H9 (cell line): ENCODE data around the gene PHF11. TPM values are rescaled to one million over a fixed set of nuclear protein-coding genes. Genes with fewer than 3 reads are reported as not detected.

Source experiments
- DNase-seq: peaks from one replicate; pipeline ENCODE4 v3.0.0-alpha.2; 2017
- H2AFZ ChIP-seq: one replicate; pipeline ENCODE4 v1.6.1; 2013; ENCODE audit warnings: mild to moderate bottlenecking, low read length, control low read depth, moderate library complexity
- H2AK5ac ChIP-seq: 2 replicates; pipeline ENCODE4 v1.6.1; 2013; ENCODE audit warnings: low read length, control low read depth, mixed read lengths; ENCODE audit not compliant: insufficient read length
- H2BK120ac ChIP-seq: one replicate; pipeline ENCODE4 v1.6.1; 2013; ENCODE audit warnings: low read depth, mild to moderate bottlenecking, low read length, control low read depth, inconsistent platforms; ENCODE audit not compliant: poor library complexity, severe bottlenecking
- H2BK12ac ChIP-seq: 2 replicates; pipeline ENCODE4 v1.6.1; 2013; ENCODE audit warnings: low read length, control low read depth, mixed read lengths, low read depth; ENCODE audit not compliant: insufficient read length
- H2BK15ac ChIP-seq: 2 replicates; pipeline ENCODE4 v1.6.1; 2013; ENCODE audit warnings: low read depth, low read length, control low read depth
- H2BK20ac ChIP-seq: one replicate; pipeline ENCODE4 v1.6.1; 2013; ENCODE audit warnings: low read depth, mild to moderate bottlenecking, low read length, control low read depth, inconsistent platforms; ENCODE audit not compliant: poor library complexity, severe bottlenecking
- H2BK5ac ChIP-seq: 2 replicates; pipeline ENCODE4 v1.6.1; 2013; ENCODE audit warnings: low read length, control low read depth, mixed read lengths; ENCODE audit not compliant: insufficient read length
- H3K14ac ChIP-seq: 2 replicates; pipeline ENCODE4 v1.6.1; 2013; ENCODE audit warnings: low read length, control low read depth; ENCODE audit not compliant: insufficient read depth
- H3K18ac ChIP-seq: 2 replicates; pipeline ENCODE4 v1.6.1; 2013; ENCODE audit warnings: low read depth, mild to moderate bottlenecking, mixed read lengths, low read length, control low read depth; ENCODE audit not compliant: insufficient read length
- H3K23ac ChIP-seq: 2 replicates; pipeline ENCODE4 v1.6.1; 2013; ENCODE audit warnings: low read length, control low read depth, mixed read lengths, low read depth; ENCODE audit not compliant: insufficient read length
- H3K23me2 ChIP-seq: 2 replicates; pipeline ENCODE4 v1.6.1; 2013; ENCODE audit warnings: low read depth, mild to moderate bottlenecking, mixed read lengths, low read length, control low read depth; ENCODE audit not compliant: insufficient read length, poor library complexity, severe bottlenecking
- H3K27ac ChIP-seq: 2 replicates; pipeline ENCODE4 v1.5.1; 2013; ENCODE audit warnings: low read length, control low read depth, mixed read lengths, low read depth; ENCODE audit not compliant: insufficient read length
- H3K27me3 ChIP-seq: 2 replicates; pipeline ENCODE4 v1.6.1; 2013; ENCODE audit warnings: low read length, control low read depth, inconsistent platforms; ENCODE audit not compliant: insufficient read depth
- H3K4ac ChIP-seq: 2 replicates; pipeline ENCODE4 v1.6.1; 2013; ENCODE audit warnings: low read depth, mild to moderate bottlenecking, control low read depth, inconsistent platforms, low read length, moderate library complexity
- H3K4me1 ChIP-seq: 2 replicates; pipeline ENCODE4 v1.6.1; 2013; ENCODE audit warnings: low read length, control low read depth, inconsistent platforms; ENCODE audit not compliant: insufficient read depth
- H3K4me2 ChIP-seq: 2 replicates; pipeline ENCODE4 v1.6.1; 2013; ENCODE audit warnings: low read length, control low read depth, mixed read lengths; ENCODE audit not compliant: insufficient read length, insufficient read depth
- H3K56ac ChIP-seq: 2 replicates; pipeline ENCODE4 v1.6.1; 2013; ENCODE audit warnings: low read depth, mild to moderate bottlenecking, mixed read lengths, low read length, control low read depth; ENCODE audit not compliant: insufficient read length
- H3K79me1 ChIP-seq: 2 replicates; pipeline ENCODE4 v1.6.1; 2013; ENCODE audit warnings: low read depth, mild to moderate bottlenecking, moderate library complexity, low read length, control low read depth, inconsistent platforms; ENCODE audit not compliant: insufficient read depth, poor library complexity, severe bottlenecking
- H3K79me2 ChIP-seq: 2 replicates; pipeline ENCODE4 v1.6.1; 2013; ENCODE audit warnings: low read length, control low read depth, inconsistent platforms; ENCODE audit not compliant: insufficient read depth
- H3K9ac ChIP-seq: 2 replicates; pipeline ENCODE4 v1.6.1; 2013; ENCODE audit warnings: low read length, control low read depth, mixed read lengths; ENCODE audit not compliant: insufficient read length; ENCODE audit errors: extremely low read depth
- H3K9me3 ChIP-seq: one replicate; pipeline ENCODE4 v1.6.1; 2013; ENCODE audit warnings: low read depth, low read length, inconsistent platforms; ENCODE audit not compliant: control insufficient read depth
- H3T11ph ChIP-seq: one replicate; pipeline ENCODE4 v1.6.1; 2013; ENCODE audit warnings: mild to moderate bottlenecking, low read length, control low read depth, inconsistent platforms
- H4K20me1 ChIP-seq: one replicate; pipeline ENCODE4 v1.6.1; 2013; ENCODE audit not compliant: control insufficient read depth, insufficient read length, insufficient read depth
- H4K5ac ChIP-seq: 2 replicates; pipeline ENCODE4 v1.6.1; 2013; ENCODE audit warnings: low read depth, mild to moderate bottlenecking, mixed read lengths, low read length, control low read depth; ENCODE audit not compliant: insufficient read length
- H4K8ac ChIP-seq: replicated peaks from 2 replicates; pipeline ENCODE4 v1.6.1; 2013; ENCODE audit warnings: low read length, control low read depth, mixed read lengths, low read depth; ENCODE audit not compliant: insufficient read length
- H4K91ac ChIP-seq: 2 replicates; pipeline ENCODE4 v1.6.1; 2013; ENCODE audit warnings: low read depth, mild to moderate bottlenecking, moderate library complexity, mixed read lengths, low read length, control low read depth; ENCODE audit not compliant: insufficient read length
- H3K27ac Mint-ChIP-seq, 3 experiments: 2 replicates in 2 of 3; 3 replicates in 1 of 3; pipeline ENCODE4 v1.8.0; 2020 to 2021; ENCODE audit warnings: mixed read lengths in 3 of 3, mild to moderate bottlenecking in 1 of 3, moderate library complexity in 1 of 3
- H3K27me3 Mint-ChIP-seq: 2 replicates; pipeline ENCODE4 v1.8.0; 2021; ENCODE audit warnings: low read depth, mild to moderate bottlenecking, moderate library complexity, mixed read lengths
- H3K36me3 Mint-ChIP-seq, 3 experiments: 2 replicates in 2 of 3; 3 replicates in 1 of 3; pipeline ENCODE4 v1.8.0; 2020 to 2021; ENCODE audit warnings: low read depth in 3 of 3, mixed read lengths in 3 of 3; ENCODE audit not compliant: insufficient read depth in 1 of 3
- H3K4me1 Mint-ChIP-seq, 2 experiments: 2 replicates each; pipeline ENCODE4 v1.8.0; 2020; ENCODE audit warnings: mixed read lengths in 2 of 2
- H3K4me3 Mint-ChIP-seq, 2 experiments: 2 replicates in 1 of 2; 3 replicates in 1 of 2; pipeline ENCODE4 v1.8.0; 2020 to 2021; ENCODE audit warnings: mild to moderate bottlenecking in 2 of 2, mixed read lengths in 2 of 2, moderate library complexity in 1 of 2
- H3K9me3 Mint-ChIP-seq, 2 experiments: 2 replicates in 1 of 2; 3 replicates in 1 of 2; pipeline ENCODE4 v1.8.0; 2020; ENCODE audit warnings: mild to moderate bottlenecking in 2 of 2, mixed read lengths in 2 of 2, moderate library complexity in 1 of 2
- WGBS: extraction: QIAGEN DNeasy Blood & Tissue Kit; methylation state at CpG from one replicate; pipeline ENCODE4 v1.1.7; 2013; ENCODE audit warnings: missing lambda C conversion rate, low lambda C conversion rate, mixed read lengths; ENCODE audit not compliant: insufficient read length; ENCODE audit errors: extremely low coverage; 5-methylcytosine and 5-hydroxymethylcytosine counted together
- total RNA-seq: library from RNA; stranded (reverse); gene quantifications from 2 replicates; pipeline ENCODE4 v1.2.1, GENCODE V29; 2021
- TF ChIP-seq, protein P1 (sequence below): fragments of 200-600 bp; sonication (generic); conservative IDR thresholded peaks from 3 replicates; pipeline ENCODE4 v1.8.0; 2021; ENCODE audit warnings: antibody characterized with exemption, mild to moderate bottlenecking

Gene PHF11
- total RNA-seq, 1 experiment from 2014 or later, result 13.5 TPM

- WGBS, result no CpG with 5 or more reads among the region's 2 CpGs
- no peak overlapping the region for H4K8ac ChIP-seq
These were observed 47.0 kb upstream of the PHF11 start for GRCh38 chr13:49448753-49449152.

More at GRCh38 chr13:49448753-49449152, 47.0 kb upstream of the PHF11 start:
- Histone ChIP-seq H3K27me3 (no peaks in the 10 kb centered on the region), H2BK5ac (no peak overlapping the region), H3K79me2 (no peaks in the 10 kb centered on the region), H3K4me2 (no peak overlapping the region), H3K14ac (no peak overlapping the region), H3K9ac (no peak overlapping the region), H3K23me2 (peaks cover 8% of the 10 kb centered on the region), H4K91ac (no peak overlapping the region), H3K27ac (no peak overlapping the region), H3K56ac (no peak overlapping the region), H2BK12ac (no peak overlapping the region), H3K18ac (no peak overlapping the region), H4K20me1 (no peaks in the 10 kb centered on the region), H3K9me3 (no peaks in the 10 kb centered on the region), H3K4me1 (no peaks in the 10 kb centered on the region), H3K23ac (no peak overlapping the region), H3K79me1 (no peaks in the 10 kb centered on the region), H2BK120ac (no peak overlapping the region), H2BK20ac (no peak overlapping the region), H2AFZ (no peak overlapping the region), H2AK5ac (no peak overlapping the region), H4K5ac (no peak overlapping the region), H3K4ac (no peak overlapping the region), H2BK15ac (no peak overlapping the region), H3T11ph (no peak overlapping the region)
- DNase-seq, result no peak
- TF ChIP-seq, protein P1, sequence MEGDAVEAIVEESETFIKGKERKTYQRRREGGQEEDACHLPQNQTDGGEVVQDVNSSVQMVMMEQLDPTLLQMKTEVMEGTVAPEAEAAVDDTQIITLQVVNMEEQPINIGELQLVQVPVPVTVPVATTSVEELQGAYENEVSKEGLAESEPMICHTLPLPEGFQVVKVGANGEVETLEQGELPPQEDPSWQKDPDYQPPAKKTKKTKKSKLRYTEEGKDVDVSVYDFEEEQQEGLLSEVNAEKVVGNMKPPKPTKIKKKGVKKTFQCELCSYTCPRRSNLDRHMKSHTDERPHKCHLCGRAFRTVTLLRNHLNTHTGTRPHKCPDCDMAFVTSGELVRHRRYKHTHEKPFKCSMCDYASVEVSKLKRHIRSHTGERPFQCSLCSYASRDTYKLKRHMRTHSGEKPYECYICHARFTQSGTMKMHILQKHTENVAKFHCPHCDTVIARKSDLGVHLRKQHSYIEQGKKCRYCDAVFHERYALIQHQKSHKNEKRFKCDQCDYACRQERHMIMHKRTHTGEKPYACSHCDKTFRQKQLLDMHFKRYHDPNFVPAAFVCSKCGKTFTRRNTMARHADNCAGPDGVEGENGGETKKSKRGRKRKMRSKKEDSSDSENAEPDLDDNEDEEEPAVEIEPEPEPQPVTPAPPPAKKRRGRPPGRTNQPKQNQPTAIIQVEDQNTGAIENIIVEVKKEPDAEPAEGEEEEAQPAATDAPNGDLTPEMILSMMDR, result no peak
- Mint-ChIP-seq H3K27me3 (no peaks in the 10 kb centered on the region), H3K9me3 (no peaks in the 10 kb centered on the region; a peak in 2 of 5 replicates), H3K27ac (no peak overlapping the region), H3K4me3 (no peak overlapping the region), H3K36me3 (peaks cover 0 to 1% (median 0%) of the 10 kb centered on the region in 3 experiments; a peak in 2 of 7 replicates), H3K4me1 (peaks cover 0 to 12% of the 10 kb centered on the region in 2 experiments; a peak in 1 of 4 replicates)
